Measurements from ENCODE around the gene LPAR3.
A peak's percentile ranks its signal among the peaks of the same experiment; 100 is the strongest.

The LPAR3 gene

DNA sequence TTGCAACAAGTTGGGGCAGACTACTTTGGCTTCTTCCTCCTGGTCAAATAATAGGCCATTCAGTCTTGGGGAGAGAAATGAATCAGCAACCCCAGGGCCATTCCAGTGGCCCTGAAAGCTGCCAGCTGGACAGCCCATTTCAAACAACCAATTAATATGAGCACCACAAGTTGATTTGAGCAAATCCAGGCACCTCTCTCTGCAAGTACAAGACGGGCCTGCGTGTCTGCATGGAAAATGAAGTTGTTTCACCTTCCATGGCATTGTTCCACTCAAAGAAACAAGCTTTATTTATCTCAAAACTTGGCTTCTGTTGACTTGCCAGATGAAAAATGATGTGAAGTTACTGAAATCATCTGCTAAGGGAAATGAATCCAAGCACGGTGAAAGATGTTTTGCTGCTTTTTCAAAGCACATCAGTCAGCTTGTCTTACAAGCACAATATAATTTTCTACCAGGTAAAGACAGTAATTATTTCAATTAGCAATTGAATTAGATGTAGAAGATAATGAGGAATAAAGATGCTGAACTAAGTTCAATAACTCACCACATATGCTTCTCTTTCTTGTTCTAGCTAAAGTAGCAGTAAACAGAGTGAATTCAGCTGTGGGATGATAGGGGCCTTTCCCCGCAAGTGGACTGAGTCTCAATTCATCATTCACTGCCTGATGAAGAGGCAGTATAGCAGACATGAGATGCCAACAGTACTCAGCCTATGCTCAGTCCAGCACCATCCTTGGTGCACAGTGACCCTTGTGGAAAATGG lies 107.6 kb downstream of the LPAR3 start:
- FAIRE-seq (no peak), DNase-seq (ENCODE audit: insufficient read length, low spot score) (no peak)
- TF ChIP-seq POU2F2 (IDR thresholded peaks at IDR 0.05; ENCODE audit: low read depth, low read length): no peak
- TF ChIP-seq TAF1 (IDR thresholded peaks at IDR 0.05; ENCODE audit: low read depth, low read length): no peak
- no peak for TF ChIP-seq PAX5 (IDR thresholded peaks at IDR 0.05; ENCODE audit: insufficient read depth, low read length, severe bottlenecking)
- no peak for TF ChIP-seq POLR2AphosphoS5 (IDR thresholded peaks at IDR 0.05; ENCODE audit: low read depth, low read length)
- TF ChIP-seq SPI1 (IDR thresholded peaks at IDR 0.05; ENCODE audit: low read depth, low read length): no peak
- TF ChIP-seq POLR2A (IDR thresholded peaks at IDR 0.05; ENCODE audit: low read depth, low read length): no peak

DNA sequence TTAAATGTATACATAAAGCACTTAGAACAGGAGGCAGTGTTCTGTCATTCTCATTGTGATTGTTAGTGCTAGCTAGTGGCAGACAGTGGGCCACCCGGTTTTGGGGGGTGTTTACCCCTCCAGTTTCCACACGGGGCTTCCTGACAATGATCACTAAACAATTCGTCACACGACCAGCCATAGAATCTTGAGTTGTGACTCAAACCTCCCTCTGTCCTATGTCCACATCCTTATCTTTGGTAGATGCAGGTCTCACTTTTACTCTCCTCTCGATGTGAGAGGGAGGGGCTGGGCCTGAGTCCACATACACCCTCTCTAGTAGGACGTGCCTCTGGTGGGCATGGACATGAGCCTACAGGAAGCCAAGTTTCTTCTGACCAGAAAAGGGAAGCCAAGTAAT lies 110.1 kb downstream of the LPAR3 start:
- TF ChIP-seq POLR2A (IDR thresholded peaks at IDR 0.05; ENCODE audit: low read depth, low read length): no peak
- no peak for TF ChIP-seq SPI1 (IDR thresholded peaks at IDR 0.05; ENCODE audit: low read depth, low read length)
- TF ChIP-seq PAX5 (IDR thresholded peaks at IDR 0.05; ENCODE audit: insufficient read depth, low read length, severe bottlenecking): no peak
- no peak for TF ChIP-seq TAF1 (IDR thresholded peaks at IDR 0.05; ENCODE audit: low read depth, low read length)
- no peak for TF ChIP-seq POLR2AphosphoS5 (IDR thresholded peaks at IDR 0.05; ENCODE audit: low read depth, low read length)
- TF ChIP-seq POU2F2 (IDR thresholded peaks at IDR 0.05; ENCODE audit: low read depth, low read length): no peak
- FAIRE-seq (peak; percentile 35), DNase-seq (ENCODE audit: insufficient read length, low spot score) (no peak)

DNA sequence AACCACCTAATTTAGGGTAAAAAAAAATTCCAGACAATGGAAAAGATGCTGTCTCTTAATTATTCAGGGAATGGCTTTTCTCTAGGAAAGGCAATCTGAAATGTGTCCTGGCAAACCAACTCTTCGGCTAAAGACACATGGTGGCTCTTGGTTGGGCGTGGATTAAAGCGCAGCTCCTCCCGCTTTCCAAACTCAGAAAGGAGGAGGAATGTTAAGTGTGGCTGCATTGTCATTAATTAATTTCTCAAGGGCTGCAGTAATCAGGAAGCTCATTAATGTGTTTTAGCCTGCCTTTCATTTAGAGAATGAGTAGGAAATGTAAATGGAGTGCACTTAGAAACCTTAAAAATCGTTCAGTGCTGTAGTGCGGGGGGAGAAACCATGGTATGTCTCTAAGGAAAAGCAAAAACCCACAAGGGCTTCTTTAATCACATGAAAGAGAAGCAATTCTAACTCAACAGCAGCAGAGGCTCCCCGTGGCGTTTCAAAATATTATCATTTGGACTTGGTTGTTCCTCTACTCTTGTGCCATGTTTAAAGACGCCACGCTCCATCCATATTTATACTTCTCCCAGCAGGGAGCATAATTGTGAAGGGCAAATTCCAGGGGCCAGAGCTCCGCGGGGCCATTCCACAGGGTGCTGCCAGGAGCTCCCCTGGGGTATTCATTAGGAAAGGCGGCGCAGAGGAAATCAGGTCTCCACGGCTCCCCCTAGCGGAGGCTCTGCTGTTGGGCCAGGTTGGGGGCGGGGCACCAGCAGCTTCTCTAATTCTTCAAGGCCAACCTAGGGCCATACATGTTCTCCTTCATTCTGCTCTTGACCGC lies 110.8 kb downstream of the LPAR3 start:
- DNase-seq (ENCODE audit: insufficient read length, low spot score) (peak; percentile 47), FAIRE-seq (no peak)
- TF ChIP-seq TAF1 (IDR thresholded peaks at IDR 0.05; ENCODE audit: low read depth, low read length) (no peak), SPI1 (IDR thresholded peaks at IDR 0.05; ENCODE audit: low read depth, low read length) (no peak), POU2F2 (IDR thresholded peaks at IDR 0.05; ENCODE audit: low read depth, low read length) (no peak), POLR2AphosphoS5 (IDR thresholded peaks at IDR 0.05; ENCODE audit: low read depth, low read length) (no peak), POLR2A (IDR thresholded peaks at IDR 0.05; ENCODE audit: low read depth, low read length) (no peak), PAX5 (IDR thresholded peaks at IDR 0.05; ENCODE audit: insufficient read depth, low read length, severe bottlenecking) (no peak)

DNA sequence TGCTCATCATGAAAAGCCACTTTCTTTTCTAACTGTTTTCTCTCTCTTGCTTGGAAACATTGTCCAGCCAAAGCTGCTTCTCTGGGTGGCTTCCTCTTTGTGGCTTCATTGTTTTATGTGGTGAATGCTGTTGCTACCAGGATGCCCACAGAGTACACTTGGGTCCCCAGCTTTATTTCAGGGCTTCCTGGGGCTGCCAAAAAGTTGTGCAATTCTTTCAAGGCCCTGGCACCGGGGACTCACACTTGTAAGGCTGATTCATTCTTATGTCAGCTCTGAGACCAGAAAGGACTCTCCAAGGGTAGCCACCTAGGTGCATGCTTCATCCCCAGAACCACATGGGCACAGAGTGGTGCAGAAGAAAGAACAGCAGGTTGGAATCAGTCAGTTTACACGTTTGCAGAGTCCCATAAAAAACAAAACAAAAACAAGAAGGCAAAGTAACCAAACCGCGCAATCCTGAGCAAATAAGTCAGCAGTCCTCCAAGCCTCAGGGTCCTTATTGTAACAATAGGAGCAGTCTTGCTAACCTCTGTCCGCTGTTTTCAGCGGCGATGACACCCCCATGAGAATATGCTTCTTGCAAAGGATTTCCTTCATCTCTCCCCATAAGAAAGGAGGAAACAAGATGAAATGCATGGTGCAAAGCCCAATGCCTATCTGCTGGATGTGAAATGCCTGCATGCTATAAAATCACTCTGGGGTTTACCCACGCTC lies 112.8 kb downstream of the LPAR3 start:
- TF ChIP-seq PAX5 (IDR thresholded peaks at IDR 0.05; ENCODE audit: insufficient read depth, low read length, severe bottlenecking) (no peak), POU2F2 (IDR thresholded peaks at IDR 0.05; ENCODE audit: low read depth, low read length) (no peak), POLR2AphosphoS5 (IDR thresholded peaks at IDR 0.05; ENCODE audit: low read depth, low read length) (no peak), POLR2A (IDR thresholded peaks at IDR 0.05; ENCODE audit: low read depth, low read length) (no peak), SPI1 (IDR thresholded peaks at IDR 0.05; ENCODE audit: low read depth, low read length) (no peak), TAF1 (IDR thresholded peaks at IDR 0.05; ENCODE audit: low read depth, low read length) (no peak)
- no peak for FAIRE-seq
- no peak for DNase-seq (ENCODE audit: insufficient read length, low spot score)

DNA sequence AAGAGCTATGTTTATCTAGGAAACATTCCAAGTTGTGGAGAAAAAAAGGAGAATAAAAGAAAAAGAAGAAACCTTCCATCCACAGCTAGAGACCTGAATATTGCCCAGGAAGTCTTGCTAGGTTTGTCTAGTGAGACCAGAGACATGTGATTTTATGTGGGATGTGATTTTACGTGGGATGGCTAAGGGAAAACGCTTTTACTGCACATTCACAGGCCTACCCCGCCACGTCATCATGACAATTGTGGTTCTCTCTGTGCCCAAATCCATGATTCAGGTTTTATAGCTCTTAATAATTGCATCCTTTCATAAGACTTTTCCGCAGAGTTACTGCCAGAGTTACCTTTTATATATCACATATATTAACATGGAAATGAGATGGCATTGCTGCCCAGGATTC lies 116.4 kb downstream of the LPAR3 start:
- DNase-seq (ENCODE audit: insufficient read length, low spot score): no peak
- no peak for FAIRE-seq
- no peak for TF ChIP-seq TAF1 (IDR thresholded peaks at IDR 0.05; ENCODE audit: low read depth, low read length)
- TF ChIP-seq PAX5 (IDR thresholded peaks at IDR 0.05; ENCODE audit: insufficient read depth, low read length, severe bottlenecking): no peak
- TF ChIP-seq POU2F2 (IDR thresholded peaks at IDR 0.05; ENCODE audit: low read depth, low read length): no peak
- no peak for TF ChIP-seq POLR2A (IDR thresholded peaks at IDR 0.05; ENCODE audit: low read depth, low read length)
- TF ChIP-seq POLR2AphosphoS5 (IDR thresholded peaks at IDR 0.05; ENCODE audit: low read depth, low read length): no peak
- no peak for TF ChIP-seq SPI1 (IDR thresholded peaks at IDR 0.05; ENCODE audit: low read depth, low read length)

DNA sequence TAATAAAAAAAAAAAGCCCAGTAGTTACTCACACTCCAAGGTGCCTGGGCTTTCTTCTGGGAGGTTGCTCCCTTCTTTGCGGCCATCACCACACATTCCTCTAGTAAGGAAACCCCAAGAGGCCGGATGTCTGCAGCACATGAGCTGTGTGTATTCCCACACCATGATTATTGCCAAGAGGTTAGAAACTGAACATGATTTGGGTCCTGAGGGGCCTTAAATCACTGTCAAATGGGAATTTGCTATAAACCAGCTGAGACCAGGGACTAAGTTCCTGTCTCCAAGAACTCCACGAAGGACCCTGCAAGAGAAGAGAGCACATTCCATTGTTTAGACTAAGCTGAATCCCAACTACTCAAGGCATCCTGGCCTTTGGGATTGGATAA lies 117.5 kb downstream of the LPAR3 start:
- no peak for TF ChIP-seq POLR2AphosphoS5 (IDR thresholded peaks at IDR 0.05; ENCODE audit: low read depth, low read length)
- TF ChIP-seq POU2F2 (IDR thresholded peaks at IDR 0.05; ENCODE audit: low read depth, low read length): no peak
- TF ChIP-seq PAX5 (IDR thresholded peaks at IDR 0.05; ENCODE audit: insufficient read depth, low read length, severe bottlenecking): no peak
- TF ChIP-seq POLR2A (IDR thresholded peaks at IDR 0.05; ENCODE audit: low read depth, low read length): no peak
- TF ChIP-seq SPI1 (IDR thresholded peaks at IDR 0.05; ENCODE audit: low read depth, low read length): no peak
- no peak for TF ChIP-seq TAF1 (IDR thresholded peaks at IDR 0.05; ENCODE audit: low read depth, low read length)
- DNase-seq (ENCODE audit: insufficient read length, low spot score) (no peak), FAIRE-seq (no peak)

DNA sequence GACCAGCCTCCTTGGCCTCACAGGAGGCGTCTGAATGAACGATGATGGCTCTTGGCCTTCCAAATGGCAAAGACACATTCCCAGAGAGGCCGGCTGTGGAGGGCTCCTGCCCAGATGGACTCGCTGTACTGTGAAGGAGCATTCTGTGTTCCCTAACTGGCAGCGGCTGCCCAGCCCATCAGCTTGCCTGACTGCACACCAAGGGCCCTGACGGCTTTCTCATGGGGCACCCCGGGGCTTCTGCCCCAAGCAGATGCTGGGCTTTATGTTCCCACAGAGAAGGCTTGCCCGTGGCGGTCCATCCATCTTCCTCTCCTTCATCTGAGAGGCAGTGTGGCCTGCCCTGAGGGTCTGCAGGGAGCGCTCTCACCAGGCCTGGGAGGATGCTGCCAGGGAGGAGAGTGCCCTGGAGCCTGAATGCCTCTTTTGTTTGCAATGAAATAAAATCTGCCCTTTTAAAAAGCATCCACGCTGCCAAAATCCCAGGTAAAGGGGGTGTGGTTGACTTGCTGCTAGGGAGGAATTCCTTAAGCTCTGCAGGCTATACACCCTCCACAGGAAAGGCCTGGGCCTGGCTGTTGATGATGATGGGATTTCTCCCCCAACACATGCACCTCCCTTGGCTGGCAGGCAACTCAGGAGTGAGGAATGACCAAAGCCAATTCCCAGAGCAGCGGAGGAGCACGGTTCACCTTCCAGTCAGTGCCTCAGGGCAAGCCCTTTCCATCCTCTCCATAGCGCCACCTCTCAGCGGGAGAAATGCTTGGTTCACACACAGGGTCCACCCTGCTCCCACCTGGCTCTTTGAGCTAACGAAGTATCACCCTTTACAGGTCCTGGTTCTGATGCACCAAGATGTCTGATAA lies 118.1 kb downstream of the LPAR3 start:
- FAIRE-seq: no peak
- TF ChIP-seq POU2F2 (IDR thresholded peaks at IDR 0.05; ENCODE audit: low read depth, low read length): no peak
- no peak for TF ChIP-seq SPI1 (IDR thresholded peaks at IDR 0.05; ENCODE audit: low read depth, low read length)
- no peak for TF ChIP-seq POLR2A (IDR thresholded peaks at IDR 0.05; ENCODE audit: low read depth, low read length)
- TF ChIP-seq TAF1 (IDR thresholded peaks at IDR 0.05; ENCODE audit: low read depth, low read length): no peak
- TF ChIP-seq PAX5 (IDR thresholded peaks at IDR 0.05; ENCODE audit: insufficient read depth, low read length, severe bottlenecking): no peak
- TF ChIP-seq POLR2AphosphoS5 (IDR thresholded peaks at IDR 0.05; ENCODE audit: low read depth, low read length): no peak
- DNase-seq (ENCODE audit: insufficient read length, low spot score): no peak

DNA sequence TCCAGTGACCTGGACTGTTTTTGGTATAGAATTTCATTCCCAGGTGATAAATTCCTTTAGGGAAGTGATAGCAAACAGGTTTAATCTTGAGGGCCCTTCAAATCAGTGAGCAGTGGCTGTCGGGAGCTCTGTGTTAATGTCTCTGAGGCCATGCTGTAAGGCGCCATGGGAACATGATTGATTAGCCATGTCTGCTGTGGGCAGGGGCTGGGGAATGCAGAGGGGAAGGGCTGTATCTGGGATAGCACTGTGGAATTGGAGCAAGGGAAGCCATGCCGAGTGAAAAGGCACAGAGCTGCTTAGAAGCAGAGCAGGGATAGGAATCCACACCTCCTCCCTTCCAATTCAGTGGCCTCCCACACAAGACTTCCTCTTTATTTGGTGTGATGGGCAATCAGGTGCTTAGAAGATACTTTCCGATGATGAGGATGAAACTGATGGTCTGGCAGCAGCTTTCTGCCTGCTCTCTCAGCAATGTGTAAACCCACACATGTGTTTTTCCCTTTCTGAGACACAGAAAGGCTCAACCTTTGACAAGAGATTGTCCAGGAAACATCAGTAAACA lies 119.0 kb downstream of the LPAR3 start:
- TF ChIP-seq SPI1 (IDR thresholded peaks at IDR 0.05; ENCODE audit: low read depth, low read length) (peak; percentile 41), PAX5 (IDR thresholded peaks at IDR 0.05; ENCODE audit: insufficient read depth, low read length, severe bottlenecking) (no peak), POLR2AphosphoS5 (IDR thresholded peaks at IDR 0.05; ENCODE audit: low read depth, low read length) (no peak), TAF1 (IDR thresholded peaks at IDR 0.05; ENCODE audit: low read depth, low read length) (no peak), POLR2A (IDR thresholded peaks at IDR 0.05; ENCODE audit: low read depth, low read length) (no peak), POU2F2 (IDR thresholded peaks at IDR 0.05; ENCODE audit: low read depth, low read length) (no peak)
- FAIRE-seq (no peak), DNase-seq (ENCODE audit: insufficient read length, low spot score) (no peak)

Measured in GM12891 (cell line).